CD4-positive, alpha-beta T cell treated with Interferon alpha-2 for 1 hour (primary cell): ENCODE results near the gene FKBP5.

Source experiments
- DNase-seq, 2 donors: peaks; one replicate each; pipeline ENCODE4 v3.0.0-alpha.2; 2020 to 2022

Gene FKBP5

GRCh38 chr6:35534407-35535170, 154.1 kb downstream of the FKBP5 start:
- no peak for DNase-seq

GRCh38 chr6:35533981-35534380, 154.7 kb downstream of the FKBP5 start:
- DNase-seq: no peak

GRCh38 chr6:35532126-35532525, 156.6 kb downstream of the FKBP5 start:
- DNase-seq: no peak

DNA sequence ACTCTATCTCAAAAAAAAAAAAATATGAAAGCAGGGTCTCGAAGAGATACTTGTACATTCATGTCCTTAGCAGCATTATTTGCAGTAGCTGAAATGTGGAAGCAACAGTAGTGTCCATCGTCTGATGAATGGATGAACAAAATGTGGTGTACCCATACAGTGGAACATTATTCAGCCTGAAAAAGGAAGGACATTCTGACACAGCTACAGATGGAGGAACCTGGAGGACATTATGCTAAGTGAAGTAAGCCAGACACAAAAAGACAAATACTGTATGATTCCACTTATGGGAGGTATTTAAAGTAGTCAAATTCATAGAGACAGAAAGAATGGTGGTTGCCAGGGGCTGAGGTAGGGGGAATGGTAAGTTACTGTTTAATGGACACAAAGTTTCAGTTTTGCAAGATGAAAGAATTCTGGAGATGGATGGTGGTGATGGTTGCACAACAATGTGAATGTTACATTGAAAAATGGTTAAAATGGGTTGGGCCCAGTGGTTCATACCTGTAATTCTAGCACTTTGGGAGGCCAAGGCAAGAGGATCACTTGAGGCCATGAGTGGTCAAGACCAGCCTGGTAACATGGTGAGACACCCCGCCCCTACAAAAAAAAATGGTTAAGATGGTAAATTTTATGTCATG, 164.2 kb downstream of the FKBP5 start:
- no peak for DNase-seq
